Effector CD4-positive, alpha-beta T cell (primary cell): ENCODE measurements around the gene KCNK4.
A peak's percentile ranks its signal among the peaks of the same experiment; 100 is the strongest.

Source experiments
- DNase-seq: peaks from one replicate; pipeline ENCODE4 v3.0.0-alpha.2; 2020

The KCNK4 gene

DNA sequence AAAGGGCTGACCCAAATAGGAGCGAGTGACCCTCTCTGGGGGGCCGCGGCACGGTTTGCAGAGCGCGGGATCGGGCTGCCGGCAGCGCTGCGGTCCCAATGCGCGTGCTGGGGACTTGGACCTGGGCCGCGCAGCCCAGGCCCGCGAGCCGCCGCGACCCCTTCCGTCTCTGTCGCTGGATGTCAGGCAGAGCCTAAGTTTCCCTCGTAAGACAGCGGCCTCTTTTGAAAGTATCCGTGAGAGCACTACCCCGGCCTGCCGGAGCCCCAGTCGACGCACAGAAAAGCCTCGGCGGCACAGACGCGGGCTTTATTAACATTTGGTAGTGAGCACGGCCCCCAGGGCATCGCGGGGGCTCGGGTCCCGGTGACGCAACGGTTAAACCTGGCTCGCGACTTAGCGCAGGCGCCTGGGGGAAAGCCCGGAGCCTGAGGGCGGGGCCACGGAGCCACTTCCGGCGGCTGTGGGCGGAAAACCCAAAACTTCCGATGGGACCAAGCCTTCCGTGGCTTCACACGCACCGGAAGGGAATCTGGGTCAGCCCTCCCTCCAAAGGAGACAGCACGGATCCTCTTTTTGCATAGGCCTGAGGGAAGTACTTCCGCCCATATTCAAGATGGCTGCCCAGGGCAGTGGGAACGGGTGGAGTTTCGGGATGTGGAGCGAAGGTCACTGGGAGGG lies 21.4 kb upstream of the KCNK4 start:
- DNase-seq: peak; percentile 96

DNA sequence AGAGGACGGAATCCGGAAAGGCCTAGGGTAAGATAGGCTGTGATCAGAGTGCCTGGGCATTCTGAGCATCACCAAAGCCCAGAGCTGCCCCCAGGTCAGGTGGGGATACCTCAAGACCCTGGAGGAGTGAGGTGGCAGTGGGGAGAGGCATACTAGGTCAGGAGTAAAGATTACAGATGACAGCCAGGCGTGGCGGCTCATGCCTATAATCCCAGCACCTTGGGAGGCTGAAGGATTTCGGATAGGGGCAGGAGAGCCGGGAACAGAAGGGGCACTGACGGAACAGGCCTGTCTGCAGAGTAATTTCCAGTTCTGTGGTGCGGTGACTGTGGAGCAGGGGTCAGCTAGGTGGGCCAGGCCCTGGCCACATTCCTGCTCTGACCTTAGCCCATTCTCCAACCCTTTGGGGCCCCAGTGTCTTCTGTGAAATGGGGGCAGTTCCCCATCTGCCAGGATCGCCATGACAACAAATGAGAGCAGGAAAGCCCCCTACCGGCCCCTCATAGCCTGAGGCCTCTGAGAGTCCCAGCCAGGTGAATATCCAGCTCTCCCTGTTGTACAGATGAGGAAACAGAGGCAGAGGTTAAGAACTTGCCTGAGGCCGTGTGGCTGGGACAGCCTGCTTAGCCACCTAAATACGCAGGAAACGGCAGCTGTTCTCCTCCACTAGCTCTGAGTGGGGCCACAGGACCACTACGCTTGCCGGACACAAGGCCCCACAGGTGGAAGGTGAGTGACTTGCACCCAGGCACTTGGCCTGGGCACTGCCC lies 15.9 kb upstream of the KCNK4 start:
- DNase-seq: no peak

DNA sequence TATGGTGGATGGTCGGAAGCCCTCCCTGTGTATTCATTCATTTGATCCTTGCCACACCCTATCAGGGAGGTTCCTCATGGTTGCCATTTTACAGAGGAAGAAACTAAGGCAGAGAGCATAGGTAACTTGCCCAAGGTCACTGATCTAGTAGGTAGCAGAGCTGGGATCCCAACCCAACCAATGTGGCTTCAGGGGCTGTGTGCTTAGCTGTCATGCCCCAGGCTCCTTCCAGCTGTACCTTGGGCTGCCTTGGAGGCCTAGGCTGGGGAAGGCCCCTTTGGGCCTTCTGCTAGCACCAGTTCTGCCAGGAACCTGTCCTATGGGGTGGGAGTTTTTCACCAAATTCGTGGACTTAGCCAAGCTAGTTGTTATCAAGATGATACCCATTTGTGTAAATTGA lies 15.3 kb upstream of the KCNK4 start:
- DNase-seq: no peak

DNA sequence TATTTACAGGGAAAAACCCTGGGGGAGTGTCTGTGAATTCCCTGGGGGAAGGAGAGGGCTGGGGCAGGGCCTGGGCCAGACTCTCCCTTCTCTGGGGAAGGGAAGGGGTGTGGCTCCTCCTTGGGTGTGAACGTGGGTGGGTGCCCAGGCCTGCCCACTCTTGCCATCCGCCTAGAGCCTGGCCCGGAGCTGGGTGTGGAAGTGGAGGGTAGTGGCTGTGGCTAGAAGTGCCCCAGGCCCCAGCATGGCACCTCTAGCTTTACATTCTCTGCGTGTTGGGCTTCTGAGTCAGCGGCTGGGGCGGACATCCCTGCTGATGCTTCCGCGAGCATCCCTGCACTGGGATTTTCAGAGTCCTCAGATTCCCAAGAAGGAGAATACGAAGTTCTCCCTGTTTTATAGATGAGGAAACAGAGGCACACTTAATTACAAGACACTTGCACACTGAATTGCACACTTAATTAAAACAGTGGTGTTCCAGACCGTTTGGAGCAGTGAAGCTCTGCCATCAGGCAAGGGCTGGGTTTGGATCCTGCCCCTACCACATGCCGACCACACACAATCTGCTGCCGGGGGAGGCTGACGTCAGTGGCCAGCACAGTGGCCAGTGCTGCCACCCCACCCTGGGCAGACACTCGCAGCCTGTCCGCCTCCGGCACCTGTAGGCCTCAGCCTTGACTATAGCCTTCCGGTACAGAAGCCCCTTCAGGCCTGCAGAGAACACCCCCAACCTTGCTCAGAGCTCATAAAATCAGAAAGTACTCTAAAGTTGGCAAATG lies 14.3 kb upstream of the KCNK4 start:
- no peak for DNase-seq

DNA sequence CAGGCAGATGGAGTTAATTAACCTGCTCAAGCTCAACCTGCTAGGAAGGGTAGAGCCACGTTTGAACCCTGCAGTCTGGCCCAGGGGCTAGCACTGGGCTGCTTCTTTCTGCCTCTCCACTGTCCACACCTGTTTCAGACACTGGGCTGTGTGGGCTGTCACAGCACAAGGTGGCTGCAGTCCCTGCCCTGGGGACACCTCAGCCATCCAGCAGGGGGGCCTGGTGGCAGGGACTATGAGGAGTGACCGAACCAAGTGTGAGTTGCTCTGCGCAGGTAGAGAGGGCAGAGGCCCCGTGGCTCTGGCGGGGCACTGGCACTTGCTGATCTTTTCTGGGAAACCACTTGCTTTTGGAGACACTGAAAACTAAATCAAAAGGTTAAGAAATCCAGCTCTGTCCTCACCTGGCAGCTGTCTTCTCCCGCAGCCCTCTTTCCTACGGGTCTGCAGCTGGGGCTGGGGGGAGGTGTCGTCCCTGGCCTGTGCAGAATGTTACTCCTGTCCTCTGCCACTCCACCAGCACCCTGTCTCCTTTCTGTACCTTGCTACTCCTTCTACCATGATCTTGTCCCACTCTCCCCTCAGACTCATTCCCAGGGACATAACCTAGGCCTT lies 12.4 kb upstream of the KCNK4 start:
- no peak for DNase-seq

DNA sequence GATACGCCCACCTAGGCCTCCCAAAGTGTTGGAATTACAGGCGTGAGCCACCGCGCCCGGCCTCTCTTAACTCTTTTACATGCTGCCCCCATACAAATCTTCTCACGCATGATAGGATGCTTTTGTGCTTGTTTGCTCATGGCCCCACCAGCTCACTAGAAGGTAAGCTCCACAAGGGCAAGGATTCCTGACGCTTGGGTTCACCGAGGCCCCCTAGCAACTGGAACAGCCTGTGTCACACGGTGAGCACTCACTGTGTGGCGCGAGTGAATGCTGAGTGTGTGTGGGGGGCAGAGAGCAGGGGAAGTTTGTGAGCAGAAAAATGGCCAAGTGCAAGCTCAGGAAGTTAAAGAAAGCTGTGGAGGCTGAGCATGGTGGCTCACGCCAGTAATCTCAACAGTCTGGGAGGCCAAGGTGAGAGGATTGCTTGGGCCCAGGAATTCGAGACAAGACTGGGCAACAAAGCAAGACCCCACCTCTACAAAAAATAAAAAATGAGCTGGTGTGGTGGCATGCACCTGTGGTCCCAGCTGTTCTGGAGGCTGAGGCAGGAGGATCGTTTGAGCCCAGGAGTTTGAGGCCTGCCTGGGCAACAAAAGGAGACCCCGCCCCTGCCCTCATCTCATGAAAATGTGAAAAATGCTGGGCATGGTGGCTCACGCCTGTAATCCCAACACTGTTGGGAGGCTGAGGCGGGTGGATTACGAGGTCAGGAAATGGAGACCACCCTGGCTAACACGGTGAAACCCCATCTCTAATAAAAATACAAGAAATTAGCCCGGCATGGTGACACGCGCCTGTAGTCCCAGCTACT lies 8.9 kb upstream of the KCNK4 start:
- no peak for DNase-seq

DNA sequence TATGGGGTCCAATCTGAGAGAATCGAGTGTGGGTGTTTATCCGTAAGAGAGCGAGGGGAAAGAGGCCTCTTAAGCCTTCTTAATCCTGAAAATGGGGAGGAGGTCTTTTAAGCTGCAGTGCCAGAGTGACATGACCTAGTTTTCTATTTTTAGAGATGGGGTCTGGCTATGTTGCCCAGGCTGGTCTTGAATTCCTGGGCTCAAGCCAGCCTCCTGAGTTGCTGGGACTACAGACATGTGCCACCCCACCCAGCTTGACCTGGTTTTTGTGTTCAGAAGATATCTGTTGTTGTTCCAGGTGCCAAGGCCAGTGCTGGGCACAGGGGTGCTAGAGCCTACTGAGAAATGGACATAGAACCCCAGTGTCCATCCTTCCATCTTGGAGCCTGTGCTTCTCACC lies 8.0 kb upstream of the KCNK4 start:
- DNase-seq: no peak

DNA sequence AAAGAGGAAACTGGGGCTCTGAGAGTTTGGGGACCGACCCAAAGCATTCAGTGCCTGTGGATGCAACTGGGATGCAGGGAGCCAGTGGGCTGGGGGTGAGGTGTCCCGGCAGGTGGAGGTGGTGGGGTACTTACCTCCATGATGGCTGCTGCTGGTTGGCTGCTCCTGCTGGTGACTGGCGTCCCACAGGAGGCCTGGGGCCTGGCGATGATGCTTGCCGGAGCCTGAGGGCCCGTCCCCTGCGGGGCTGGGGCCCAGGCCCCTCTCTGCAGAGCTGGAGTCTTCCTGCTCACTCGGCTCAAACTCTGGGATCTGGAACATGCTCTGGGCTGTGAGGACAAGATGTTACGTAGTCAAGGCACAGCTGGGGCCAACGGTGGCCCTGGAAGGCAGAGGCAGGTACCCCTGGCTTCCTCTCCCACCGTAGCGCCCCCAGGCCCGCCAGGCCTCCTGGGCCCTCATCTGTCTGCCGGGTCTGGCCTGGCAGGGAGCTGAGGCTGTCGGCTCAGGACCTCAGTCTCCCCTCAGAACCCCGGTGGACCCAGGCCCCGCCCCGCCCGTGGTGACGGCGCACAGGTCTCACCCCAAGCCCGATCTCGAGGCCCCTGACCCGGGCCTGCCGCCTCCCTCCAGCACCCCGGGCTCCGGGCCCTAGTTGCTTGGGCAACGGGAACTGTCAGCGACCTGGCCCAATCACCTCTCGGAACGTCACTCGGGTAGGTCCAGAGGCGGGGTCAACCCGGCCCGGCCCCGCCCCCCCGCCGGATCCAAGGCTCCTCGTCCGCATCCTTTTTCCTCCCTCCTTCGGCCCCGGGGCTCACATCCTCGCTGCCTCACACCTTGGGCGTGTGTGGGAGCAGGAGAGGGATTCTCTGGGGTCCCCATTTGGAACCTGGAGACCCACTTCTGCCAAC lies 6.8 kb upstream of the KCNK4 start, which contains the start of gene BAD:
TSS of gene BAD (minus strand) at position 618 of the 914 bp plus-strand sequence. CDS start at position 321, 297 bp downstream.
- peak; percentile 91 for DNase-seq

DNA sequence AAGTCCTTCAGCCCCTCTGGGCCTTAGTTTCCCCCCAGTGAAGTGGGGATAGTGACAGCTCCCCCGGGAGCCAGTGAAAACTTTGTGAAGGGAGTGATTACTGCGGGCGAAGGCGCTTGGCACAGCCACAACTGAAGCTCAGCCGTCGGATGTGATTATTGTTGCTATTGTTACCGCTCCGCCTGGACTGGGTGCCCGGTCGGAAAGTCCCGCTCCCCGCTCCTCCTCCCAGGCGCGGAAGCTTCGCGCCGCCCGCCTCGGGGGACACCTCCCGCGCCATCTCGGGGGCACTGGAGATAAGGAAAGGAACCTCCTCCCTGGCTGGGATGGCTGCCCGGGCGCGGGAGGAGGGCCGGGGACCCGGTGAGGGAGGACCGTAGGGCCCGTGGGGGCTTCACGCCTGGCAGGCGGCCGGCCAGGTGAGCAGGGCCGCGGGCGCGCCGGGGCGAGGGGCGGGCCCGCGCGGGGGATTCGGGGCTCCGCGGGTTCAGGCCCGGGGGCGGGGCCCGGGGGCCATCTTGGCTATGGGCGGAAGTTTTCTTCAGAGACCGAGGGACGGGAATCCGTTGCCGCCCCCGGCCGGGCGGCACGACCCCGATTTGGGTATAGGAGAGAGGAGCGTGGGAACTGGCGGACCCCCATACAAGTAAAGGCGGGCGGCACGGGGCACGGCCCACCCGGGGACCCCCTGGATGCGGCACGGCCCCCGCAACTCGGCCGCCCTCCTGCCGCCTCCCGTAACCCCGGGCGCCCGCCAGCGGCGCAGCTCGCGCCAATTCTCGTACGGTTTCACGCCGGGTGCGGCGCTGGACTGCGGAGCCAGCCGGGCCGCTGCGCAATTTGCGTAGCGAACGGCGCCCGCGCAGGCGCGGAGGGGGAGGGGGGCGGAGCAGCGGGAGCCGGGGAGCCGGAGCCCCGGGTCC lies 5.9 kb upstream of the KCNK4 start, which contains the start of gene GPR137:
TSS of gene GPR137 (plus strand) at position 887 of the 923 bp plus-strand sequence. CDS start 677 bp downstream, outside the sequence.
- peak; percentile 88 for DNase-seq

DNA sequence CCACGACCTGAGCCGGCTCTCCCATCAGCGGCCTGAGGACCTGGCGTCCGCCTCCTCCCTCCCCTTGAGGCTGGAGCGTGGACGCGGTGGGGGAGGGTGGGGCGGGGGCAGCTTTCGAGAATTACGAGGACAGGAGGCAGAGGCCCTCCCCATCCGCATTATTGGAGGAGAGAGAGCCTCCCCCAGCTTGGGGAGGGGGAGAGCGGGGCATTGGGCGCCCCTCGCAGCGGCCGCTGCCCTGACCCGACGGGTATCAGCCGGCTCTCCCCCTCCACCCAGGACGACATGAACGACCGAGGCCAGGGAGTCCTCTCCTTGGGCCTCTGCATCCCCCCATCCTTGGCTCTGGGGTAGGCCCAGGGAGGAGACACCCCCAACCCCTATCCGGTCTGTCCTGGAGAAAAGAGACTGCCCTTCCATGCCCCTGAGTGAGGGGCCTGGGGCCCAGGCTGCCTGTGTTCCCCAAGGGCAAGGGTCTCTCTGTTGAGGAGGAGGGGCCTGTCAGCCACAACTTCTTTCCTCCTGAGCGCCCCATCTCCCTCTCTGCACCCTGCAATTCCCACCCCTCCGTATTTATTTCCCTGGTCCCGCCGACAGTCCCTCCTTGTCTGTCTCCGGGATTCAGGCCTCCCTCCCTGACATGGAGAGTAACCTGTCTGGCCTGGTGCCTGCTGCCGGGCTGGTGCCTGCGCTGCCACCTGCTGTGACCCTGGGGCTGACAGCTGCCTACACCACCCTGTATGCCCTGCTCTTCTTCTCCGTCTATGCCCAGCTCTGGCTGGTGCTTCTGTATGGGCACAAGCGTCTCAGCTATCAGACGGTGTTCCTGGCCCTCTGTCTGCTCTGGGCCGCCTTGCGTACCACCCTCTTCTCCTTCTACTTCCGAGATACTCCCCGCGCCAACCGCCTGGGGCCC lies 5.0 kb upstream of the KCNK4 start:
- no peak for DNase-seq

DNA sequence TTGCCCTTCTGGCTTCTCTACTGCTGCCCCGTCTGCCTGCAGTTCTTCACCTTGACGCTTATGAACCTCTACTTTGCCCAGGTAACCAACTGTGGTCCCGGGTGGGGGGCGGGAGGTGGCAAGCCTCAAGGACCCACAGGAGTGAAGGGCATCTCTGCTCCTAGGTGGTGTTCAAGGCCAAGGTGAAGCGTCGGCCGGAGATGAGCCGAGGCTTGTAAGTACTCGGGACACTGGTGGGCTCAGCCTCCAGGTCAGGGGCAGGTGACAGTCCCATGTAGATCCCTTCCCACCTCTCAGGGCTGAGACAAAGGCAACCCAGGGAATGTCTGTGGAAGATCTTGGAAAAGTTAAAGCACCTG lies 4.3 kb upstream of the KCNK4 start:
- DNase-seq: no peak

DNA sequence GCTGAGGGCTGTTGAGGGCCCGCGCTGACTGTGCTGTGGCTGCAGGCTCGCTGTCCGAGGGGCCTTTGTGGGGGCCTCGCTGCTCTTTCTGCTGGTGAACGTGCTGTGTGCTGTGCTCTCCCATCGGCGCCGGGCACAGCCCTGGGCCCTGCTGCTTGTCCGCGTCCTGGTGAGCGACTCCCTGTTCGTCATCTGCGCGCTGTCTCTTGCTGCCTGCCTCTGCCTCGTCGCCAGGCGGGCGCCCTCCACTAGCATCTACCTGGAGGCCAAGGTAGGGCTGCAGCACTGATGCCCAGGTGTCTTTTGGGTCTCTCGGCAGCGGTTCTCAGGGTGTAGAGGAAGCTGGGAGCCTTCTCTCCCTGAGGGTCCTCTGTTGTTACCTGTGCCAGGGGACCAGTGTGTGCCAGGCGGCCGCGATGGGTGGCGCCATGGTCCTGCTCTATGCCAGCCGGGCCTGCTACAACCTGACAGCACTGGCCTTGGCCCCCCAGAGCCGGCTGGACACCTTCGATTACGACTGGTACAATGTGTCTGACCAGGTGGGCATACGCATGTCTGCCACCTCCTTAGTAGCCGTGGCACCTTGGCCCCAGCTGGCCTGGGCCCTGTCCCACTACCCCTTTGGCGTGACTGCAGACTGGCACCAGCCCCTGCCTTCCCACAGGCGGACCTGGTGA lies 3.3 kb upstream of the KCNK4 start:
- DNase-seq: no peak

DNA sequence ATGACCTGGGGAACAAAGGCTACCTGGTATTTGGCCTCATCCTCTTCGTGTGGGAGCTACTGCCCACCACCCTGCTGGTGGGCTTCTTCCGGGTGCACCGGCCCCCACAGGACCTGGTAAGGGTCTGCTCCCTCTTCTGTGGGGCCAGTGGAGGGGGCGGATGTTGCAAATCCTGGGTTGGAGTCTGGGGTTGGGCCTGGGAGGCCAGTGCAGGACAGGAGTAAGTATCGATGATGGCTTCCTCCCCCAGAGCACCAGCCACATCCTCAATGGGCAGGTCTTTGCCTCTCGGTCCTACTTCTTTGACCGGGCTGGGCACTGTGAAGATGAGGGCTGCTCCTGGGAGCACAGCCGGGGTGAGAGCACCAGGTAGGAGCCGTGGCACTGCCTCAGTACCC lies 2.8 kb upstream of the KCNK4 start:
- DNase-seq: no peak

DNA sequence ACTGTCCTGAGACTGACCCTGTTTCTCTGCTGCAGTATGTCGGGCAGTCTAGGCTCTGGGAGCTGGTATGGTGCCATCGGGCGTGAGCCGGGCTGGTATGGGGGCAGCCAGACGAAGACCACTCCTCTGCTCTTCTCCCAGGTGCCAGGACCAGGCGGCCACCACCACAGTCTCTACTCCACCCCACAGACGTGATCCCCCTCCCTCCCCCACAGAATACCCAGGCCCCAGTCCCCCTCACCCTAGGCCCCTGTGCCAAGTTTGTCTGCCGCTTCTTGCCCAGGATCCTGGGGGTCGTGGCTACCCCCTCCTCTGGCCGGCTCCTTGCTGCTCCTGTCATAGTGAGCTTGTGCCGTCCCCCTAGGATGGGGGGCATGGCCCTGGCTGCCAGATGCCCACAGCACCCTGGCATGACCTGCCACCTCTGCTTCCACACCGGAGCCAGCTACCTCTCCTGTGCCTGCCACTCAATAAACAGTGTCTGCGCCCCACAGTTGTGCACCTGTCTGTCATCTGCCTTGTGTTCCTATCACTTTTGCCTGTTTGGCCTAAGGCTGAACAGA lies 2.0 kb upstream of the KCNK4 start:
- DNase-seq: no peak

DNA sequence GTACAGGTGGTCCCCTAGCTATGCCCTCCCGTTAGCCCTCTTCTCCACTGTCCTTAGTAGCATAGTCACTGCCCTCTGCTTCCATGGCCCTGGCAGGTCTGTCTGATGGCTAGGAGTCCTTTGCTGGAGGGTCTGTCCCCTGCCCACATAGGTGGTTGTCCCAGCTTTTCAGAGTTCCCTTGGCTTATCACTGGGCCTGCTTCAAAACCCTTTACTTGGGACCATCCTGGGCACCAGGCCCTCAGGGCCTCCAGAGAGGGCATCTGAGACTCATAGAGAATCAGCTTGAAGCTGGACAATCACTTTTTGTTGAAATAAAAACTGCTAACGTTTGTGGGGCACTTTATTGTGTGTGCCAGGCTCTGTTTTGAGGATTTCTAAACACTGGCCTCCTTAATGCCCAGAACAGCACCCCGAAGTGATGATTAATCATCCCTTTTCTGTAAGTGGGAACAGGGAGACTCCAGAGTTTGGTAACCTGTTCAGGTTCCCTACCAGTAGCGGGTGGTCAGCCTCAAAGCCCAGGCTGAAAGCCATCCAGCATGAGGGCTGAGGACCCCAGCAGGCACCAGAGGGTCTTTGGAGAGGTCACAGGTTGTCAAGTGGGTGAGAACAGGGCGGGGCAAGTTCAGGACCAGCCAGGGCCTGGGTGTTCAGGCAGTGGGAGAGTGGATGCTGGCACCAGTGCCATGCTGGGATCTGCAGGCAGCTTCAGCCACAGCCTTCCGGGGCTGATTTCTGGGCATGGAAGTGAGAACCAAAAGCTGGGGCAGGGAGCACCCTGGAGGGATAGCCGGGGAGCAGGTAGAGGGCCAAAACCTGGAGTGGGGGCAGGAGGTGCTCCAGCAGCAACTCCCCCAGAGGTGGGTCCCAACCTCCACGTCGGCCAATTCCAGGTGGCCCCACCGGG lies 495 bp upstream of the KCNK4 start:
- no peak for DNase-seq

DNA sequence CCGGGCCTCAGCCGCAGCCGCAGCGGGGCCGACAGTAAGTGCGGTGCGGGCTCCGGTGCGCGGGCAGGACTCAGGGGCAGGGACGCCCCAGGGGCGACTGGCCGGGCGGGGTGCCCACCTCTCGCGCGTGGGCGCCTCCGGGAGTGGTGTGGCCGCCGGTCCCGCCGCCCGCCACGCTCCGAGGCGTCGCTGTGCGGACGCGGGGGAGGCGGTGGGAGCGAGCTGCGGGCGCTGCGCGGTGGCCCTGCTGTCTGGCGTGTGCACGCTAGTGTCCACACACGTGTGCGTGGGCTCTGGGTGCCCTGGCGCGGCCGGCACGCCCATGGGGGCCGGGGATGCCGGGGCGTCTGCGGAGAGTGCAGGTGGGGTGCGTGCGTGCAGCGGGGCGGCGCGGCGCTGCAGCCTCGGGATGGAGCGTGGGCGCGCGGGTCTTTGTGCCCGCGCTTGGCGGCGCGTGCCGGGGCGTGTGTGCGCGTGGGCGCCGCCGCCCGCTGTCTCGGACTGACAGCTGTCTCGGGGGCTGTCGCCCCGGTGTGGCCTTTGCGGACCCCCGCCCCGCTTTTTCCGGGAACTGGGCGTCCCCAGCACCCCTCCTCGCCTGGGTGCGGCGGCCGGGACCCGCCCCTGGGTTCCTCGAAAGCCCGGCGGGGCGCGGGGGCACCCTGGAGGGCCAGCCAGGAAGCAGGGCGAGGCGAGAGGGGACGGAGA lies 804 bp downstream of the KCNK4 start:
- DNase-seq: no peak
